T-helper 22 cell (primary cell): Measurements from ENCODE around the gene ATP10A.
"Not testable (repeated sequence)": the region's sequence is repeated elsewhere in the genome, so short reads cannot be mapped to it uniquely, and the experiment has no call there.

Experiments used
- DNase-seq: peaks from one replicate; pipeline ENCODE4 v3.0.0-alpha.2; 2020; ENCODE audit warnings: low read depth

ATP10A gene

GRCh38 chr15:25856059-25856458 lies 7.1 kb downstream of the ATP10A start:
- not testable (repeated sequence) for DNase-seq

- no peak for DNase-seq
Measured at GRCh38 chr15:25852661-25853524, 10.2 kb downstream of the ATP10A start.

GRCh38 chr15:25852027-25852426 lies 11.1 kb downstream of the ATP10A start:
- no peak for DNase-seq

- DNase-seq, result peak; percentile 49
Measured at GRCh38 chr15:25850154-25851111, 12.7 kb downstream of the ATP10A start.

GRCh38 chr15:25849157-25849921 lies 13.8 kb downstream of the ATP10A start:
- DNase-seq, result no peak

GRCh38 chr15:25848784-25849156 lies 14.4 kb downstream of the ATP10A start:
- DNase-seq, result no peak

GRCh38 chr15:25848325-25848724 lies 14.8 kb downstream of the ATP10A start:
- no peak for DNase-seq

GRCh38 chr15:25847051-25847450 lies 16.1 kb downstream of the ATP10A start:
- DNase-seq, result no peak

- peak; percentile 13 for DNase-seq
Measured at GRCh38 chr15:25846377-25846776, 16.8 kb downstream of the ATP10A start.

- DNase-seq, result no peak
Measured at GRCh38 chr15:25844981-25845680, 18.0 kb downstream of the ATP10A start.

GRCh38 chr15:25844542-25844941 lies 18.6 kb downstream of the ATP10A start:
- DNase-seq, result no peak

GRCh38 chr15:25844076-25844475 lies 19.1 kb downstream of the ATP10A start:
- no peak for DNase-seq

- DNase-seq, result no peak
Measured at GRCh38 chr15:25839638-25840156, 23.4 kb downstream of the ATP10A start.

GRCh38 chr15:25838871-25839195 lies 24.3 kb downstream of the ATP10A start:
- DNase-seq, result no peak

- DNase-seq, result no peak
Measured at GRCh38 chr15:25838191-25838870, 24.8 kb downstream of the ATP10A start.

GRCh38 chr15:25832158-25832557 lies 31.0 kb downstream of the ATP10A start:
- no peak for DNase-seq

- no peak for DNase-seq
Measured at GRCh38 chr15:25830844-25831451, 32.2 kb downstream of the ATP10A start.

- DNase-seq, result no peak
Measured at GRCh38 chr15:25829073-25829472, 34.1 kb downstream of the ATP10A start.

- no peak for DNase-seq
Measured at GRCh38 chr15:25825207-25825606, 37.9 kb downstream of the ATP10A start.

GRCh38 chr15:25824618-25825017 lies 38.5 kb downstream of the ATP10A start:
- no peak for DNase-seq
